K562 (cell line): ENCODE results near the gene ADD1. TPM values are rescaled to one million over a fixed set of nuclear protein-coding genes. Genes with fewer than 3 reads are reported as not detected.

Source experiments
- ATAC-seq: fragments of 200-7000 bp; cut with Tn5 transposase; 3 replicates; pipeline ENCODE4 v1.9.1; 2020; ENCODE audit warnings: moderate library complexity
- BruUV-seq: library from RNA; stranded (reverse); fragments of 400-500 nt; replicated peaks from 2 replicates; lab custom pipeline; 2021; lab: Mats Ljungman, UMichigan
- CTCF ChIA-PET: fragments of 300-600 bp; formaldehyde crosslinking; extraction: SDS; loops from one replicate; lab custom pipeline; 2021; ENCODE audit warnings: low intra/inter-chr PET ratio; lab: Yijun Ruan, JAX
- POLR2A ChIA-PET: fragments of 300-600, 350-650 bp; sonication (Branson Sonifier 250); formaldehyde crosslinking; extraction: SDS; loops from one replicate; lab custom pipeline; 2021; ENCODE audit warnings: antibody characterized with exemption, inconsistent platforms; lab: Yijun Ruan, JAX
- DNase-seq, 4 experiments: peaks; one replicate each; pipeline versions ENCODE4 v3.0.0 to v3.0.0-alpha.2; 2011 to 2018; ENCODE audit warnings: low spot score in 3 of 4, mixed read lengths in 3 of 4; ENCODE audit errors: extremely low read depth in 1 of 4
- FAIRE-seq: peaks from 2 replicates; lab custom pipeline; 2011; peaks lifted over from hg19 to GRCh38; lab: Jason Lieb, UNC
- H2AFZ ChIP-seq: 2 replicates; pipeline ENCODE4 v1.6.0; 2011; ENCODE audit warnings: low read depth, low read length, control low read depth, inconsistent platforms
- H3K27ac ChIP-seq: fragments of 200-600 bp; 3 replicates; pipeline ENCODE4 v1.8.0; 2011; ENCODE audit warnings: low read depth, mild to moderate bottlenecking, control low read depth, inconsistent platforms, low read length, moderate library complexity, mixed read lengths; ENCODE audit errors: extremely low read depth
- H3K27me3 ChIP-seq, 2 experiments: fragments of 300-600 bp in 1 of 2; 2 replicates in 1 of 2; 3 replicates in 1 of 2; pipeline versions ENCODE4 v1.6.0 to v1.8.0; 2011; ENCODE audit warnings: inconsistent platforms in 2 of 2, low read length in 2 of 2, mild to moderate bottlenecking in 1 of 2, mixed read lengths in 1 of 2, moderate library complexity in 1 of 2; ENCODE audit not compliant: control insufficient read depth in 2 of 2, insufficient read depth in 2 of 2
- H3K36me3 ChIP-seq: fragments of 300-600 bp; 3 replicates; pipeline ENCODE4 v1.8.0; 2011; ENCODE audit warnings: mild to moderate bottlenecking, low read length, inconsistent platforms; ENCODE audit not compliant: control insufficient read depth, insufficient read depth
- H3K4me1 ChIP-seq, 2 experiments: fragments of 200-600 bp in 1 of 2; replicated peaks in 1 of 2; 2 replicates in 1 of 2; 3 replicates in 1 of 2; pipeline versions ENCODE4 v1.5.1 to v1.8.0; 2011; ENCODE audit warnings: inconsistent platforms in 2 of 2, low read length in 2 of 2, mild to moderate bottlenecking in 1 of 2, mixed read lengths in 1 of 2, moderate library complexity in 1 of 2; ENCODE audit not compliant: control insufficient read depth in 2 of 2, insufficient read depth in 2 of 2
- H3K4me2 ChIP-seq: 2 replicates; pipeline ENCODE4 v1.6.1; 2011; ENCODE audit warnings: low read length, control low read depth, inconsistent platforms, mixed read lengths; ENCODE audit not compliant: insufficient read depth
- H3K4me3 ChIP-seq: fragments of 200-600 bp; sonication (generic), shearing (Covaris generic); 2 replicates; pipeline ENCODE4 v1.5.1; 2016; ENCODE audit warnings: control low read depth, inconsistent platforms
- H3K79me2 ChIP-seq: fragments of 200-600 bp; 3 replicates; pipeline ENCODE4 v1.8.0; 2011; ENCODE audit warnings: low read length, inconsistent platforms; ENCODE audit not compliant: control insufficient read depth, insufficient read depth
- H3K9ac ChIP-seq, 2 experiments: 2 replicates each; pipeline versions ENCODE4 v1.6.0 to v1.6.1; 2011; ENCODE audit warnings: low read depth in 2 of 2, low read length in 2 of 2, control low read depth in 1 of 2, inconsistent platforms in 1 of 2, mild to moderate bottlenecking in 1 of 2, mixed read lengths in 1 of 2; ENCODE audit not compliant: insufficient read depth in 1 of 2
- H3K9me1 ChIP-seq: one replicate; pipeline ENCODE4 v1.6.0; 2011; ENCODE audit warnings: inconsistent platforms, mild to moderate bottlenecking, low read length, moderate library complexity; ENCODE audit not compliant: control insufficient read depth, insufficient read depth
- H3K9me3 ChIP-seq: replicated peaks from 2 replicates; pipeline ENCODE4 v1.5.1; 2011; ENCODE audit warnings: low read depth, low read length, inconsistent platforms; ENCODE audit not compliant: control insufficient read depth, insufficient read depth
- H4K20me1 ChIP-seq: replicated peaks from 2 replicates; pipeline ENCODE4 v1.6.1; 2011; ENCODE audit warnings: low read length, inconsistent platforms, mixed read lengths; ENCODE audit not compliant: control insufficient read depth, insufficient read depth
- CSDE1 ChIP-seq, 2 experiments: fragments of 450-650 bp; IDR thresholded peaks; 2 replicates each; pipeline ENCODE4 v1.6.1; 2016; ENCODE audit warnings: mild to moderate bottlenecking in 1 of 2
- FOXJ3 ChIP-seq: sonication (generic); formaldehyde crosslinking; IDR thresholded peaks from 2 replicates; pipeline ENCODE4 v1.4.0; 2020; ENCODE audit warnings: mild to moderate bottlenecking, missing genetic modification reagents
- JUND ChIP-seq, 2 experiments: IDR thresholded peaks; 2 replicates in 1 of 2; 3 replicates in 1 of 2; pipeline ENCODE4 v1.6.1; 2011; ENCODE audit warnings: borderline replicate concordance in 2 of 2, low read depth in 2 of 2, low read length in 2 of 2, improper control_type of control experiment in 1 of 2, missing biosample characterization in 1 of 2, missing genetic modification characterization in 1 of 2, missing genetic modification reagents in 1 of 2
- MEF2A ChIP-seq: IDR thresholded peaks from 2 replicates; pipeline ENCODE4 v1.6.1; 2011; ENCODE audit warnings: low read depth, mild to moderate bottlenecking, low read length, moderate library complexity; ENCODE audit not compliant: control insufficient read depth
- NELFE ChIP-seq: IDR thresholded peaks from 2 replicates; pipeline ENCODE4 v1.6.1; 2011; ENCODE audit warnings: mild to moderate bottlenecking; ENCODE audit not compliant: insufficient read depth, insufficient read length
- PURB ChIP-seq: sonication (generic); formaldehyde crosslinking; IDR thresholded peaks from 2 replicates; pipeline ENCODE4 v1.9.0; 2021; ENCODE audit warnings: low read depth, mild to moderate bottlenecking, missing genetic modification reagents
- SMC3 ChIP-seq: conservative IDR thresholded peaks from 2 replicates; pipeline ENCODE4 v1.6.1; 2011; ENCODE audit warnings: low read depth, low read length, improper control_type of control experiment; ENCODE audit not compliant: insufficient read depth
- TAF9B ChIP-seq: fragments of 450-650 bp; IDR thresholded peaks from 2 replicates; pipeline ENCODE4 v1.6.1; 2018; ENCODE audit warnings: mild to moderate bottlenecking; ENCODE audit not compliant: partially characterized antibody
- ZNF124 ChIP-seq: sonication (generic); formaldehyde crosslinking; IDR thresholded peaks from 2 replicates; pipeline ENCODE4 v1.8.1; 2022; ENCODE audit warnings: missing genetic modification reagents
- ZNF143 ChIP-seq: sonication (generic); formaldehyde crosslinking; IDR thresholded peaks from 2 replicates; pipeline ENCODE4 v1.9.0; 2022; ENCODE audit warnings: mild to moderate bottlenecking, missing genetic modification reagents
- ZNF224 ChIP-seq: sonication (generic); formaldehyde crosslinking; IDR thresholded peaks from 2 replicates; pipeline ENCODE4 v1.8.0; 2022; ENCODE audit warnings: mild to moderate bottlenecking, missing genetic modification reagents
- WGBS: fragments of 100-300 bp; shearing (Covaris generic); methylation state at CpG from one replicate; pipeline ENCODE4 v1.1.6; 2016; ENCODE audit warnings: low coverage, mixed read lengths; ENCODE audit not compliant: insufficient coverage; ENCODE audit errors: missing lambda C conversion rate; 5-methylcytosine and 5-hydroxymethylcytosine counted together
- in situ Hi-C: fragments of 300-500 bp; cut with MboI; formaldehyde crosslinking; loops from 4 replicates; pipeline ENCODE4 v1.15.0; 2018; ENCODE audit warnings: inconsistent platforms, mixed read lengths
- intact Hi-C: fragments of 100-400 bp; cut with micrococcal nuclease; formaldehyde crosslinking; loops from 2 replicates; pipeline ENCODE4 v1.14.2; 2022
- polyA plus RNA-seq, 8 experiments: library from polyadenylated mRNA; depleted of rRNA in 4 of 8; stranded (reverse) in 5 of 8; unstranded in 3 of 8; fragments of >200 nt; fragmentation: Nextera tagmentation in 2 of 8; fragmentation: Illumina TruSeq in 1 of 8; extraction: Ambion mirVana in 2 of 8; extraction: Trizol in 1 of 8; gene quantifications; 2 replicates each; pipeline versions ENCODE4 v1.2.1 to v1.2.3, GENCODE V29; 2011 to 2014; ENCODE audit warnings: inconsistent platforms in 1 of 8, missing spikeins in 1 of 8
- total RNA-seq, 7 experiments: library from RNA; depleted of rRNA in 6 of 7; stranded (reverse); fragments of >200 nt in 6 of 7; fragmentation: Illumina TruSeq in 2 of 7; extraction: Trizol in 2 of 7; gene quantifications; 2 replicates each; pipeline versions ENCODE4 v1.2.1 to v1.2.3, GENCODE V29; 2011 to 2021; ENCODE audit warnings: low replicate concordance in 1 of 7
- TF ChIP-seq, protein P1 (sequence below): fragments of 250-450 bp; sonication (Bioruptor Pico); IDR thresholded peaks from 2 replicates; pipeline ENCODE4 v1.8.0; 2021; ENCODE audit warnings: borderline replicate concordance, mild to moderate bottlenecking, moderate library complexity; ENCODE audit not compliant: poor library complexity, severe bottlenecking
- TF ChIP-seq, protein P2 (sequence below): fragments of 150-350 bp; IDR thresholded peaks from 2 replicates; pipeline ENCODE4 v1.6.1; 2014; ENCODE audit warnings: low read depth, mild to moderate bottlenecking, low read length, borderline replicate concordance
- TF ChIP-seq, protein P3 (sequence below): fragments of 250-450 bp; sonication (Bioruptor Pico); IDR thresholded peaks from 2 replicates; pipeline ENCODE4 v1.5.0; 2021; ENCODE audit warnings: mild to moderate bottlenecking, moderate library complexity

The ADD1 gene
- total and polyA plus RNA-seq, 9 of the 15 experiments (the other 6 are each of a cell fraction or from before 2014, with no cell fraction given): 17.5 to 153 (median 74.0) TPM

DNA sequence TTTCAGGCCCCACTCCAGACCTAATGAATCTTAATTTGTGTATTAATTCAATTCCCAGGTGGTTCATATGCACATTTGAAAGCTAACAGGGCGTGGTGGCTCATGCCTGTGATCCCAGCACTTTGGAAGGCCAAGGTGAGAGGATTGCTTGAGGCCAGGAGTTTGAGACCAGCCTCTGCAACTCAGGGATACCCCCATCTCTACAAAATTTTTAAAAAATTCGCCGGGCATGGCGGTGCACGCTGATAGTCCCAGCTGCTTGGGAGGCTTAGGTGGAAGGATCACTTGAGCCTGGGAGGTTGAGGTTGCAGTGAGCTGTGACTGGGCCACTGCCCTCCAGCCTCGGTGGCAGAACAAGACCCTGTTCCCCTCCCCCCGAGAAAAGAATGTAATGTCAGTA, 31.2 kb downstream of the ADD1 start:
- no peak for ATAC-seq
- Histone ChIP-seq H4K20me1 (peaks cover 8% of the 10 kb centered on the region), H3K9ac (no peak overlapping the region), H3K36me3 (peaks cover 30% of the 10 kb centered on the region), H3K4me2 (no peak overlapping the region), H3K79me2 (peaks cover 62% of the 10 kb centered on the region), H3K4me3 (no peak overlapping the region), H3K27ac (no peak overlapping the region), H3K27me3 (no peaks in the 10 kb centered on the region), H3K9me3 (no peaks in the 10 kb centered on the region), H3K4me1 (peaks cover 0 to 8% of the 10 kb centered on the region in 2 experiments; a peak in 2 of 5 replicates), H2AFZ (no peak overlapping the region), H3K9me1 (no peaks in the 10 kb centered on the region)
- FAIRE-seq: no peak
- 73% methylated on average over 7 of the region's 7 CpGs for WGBS
- TF ChIP-seq TAF9B (no peak), NELFE (no peak), FOXJ3 (no peak), CSDE1 (IDR thresholded peaks at IDR 0.05) (no peak), ZNF124 (CRISPR knock-in tag) (no peak), SMC3 (no peak), ZNF224 (CRISPR knock-in tag) (no peak), JUND (IDR thresholded peaks at IDR 0.05; ENCODE audit: borderline replicate concordance, low read depth, low read length) (no peak), JUND (tag; IDR thresholded peaks at IDR 0.05; ENCODE audit: borderline replicate concordance, low read depth, low read length) (no peak), ZNF143 (CRISPR knock-in tag) (no peak), PURB (no peak), MEF2A (no peak)
- TF ChIP-seq, protein P1, sequence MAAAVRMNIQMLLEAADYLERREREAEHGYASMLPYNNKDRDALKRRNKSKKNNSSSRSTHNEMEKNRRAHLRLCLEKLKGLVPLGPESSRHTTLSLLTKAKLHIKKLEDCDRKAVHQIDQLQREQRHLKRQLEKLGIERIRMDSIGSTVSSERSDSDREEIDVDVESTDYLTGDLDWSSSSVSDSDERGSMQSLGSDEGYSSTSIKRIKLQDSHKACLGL: no peak
- TF ChIP-seq, protein P2, sequence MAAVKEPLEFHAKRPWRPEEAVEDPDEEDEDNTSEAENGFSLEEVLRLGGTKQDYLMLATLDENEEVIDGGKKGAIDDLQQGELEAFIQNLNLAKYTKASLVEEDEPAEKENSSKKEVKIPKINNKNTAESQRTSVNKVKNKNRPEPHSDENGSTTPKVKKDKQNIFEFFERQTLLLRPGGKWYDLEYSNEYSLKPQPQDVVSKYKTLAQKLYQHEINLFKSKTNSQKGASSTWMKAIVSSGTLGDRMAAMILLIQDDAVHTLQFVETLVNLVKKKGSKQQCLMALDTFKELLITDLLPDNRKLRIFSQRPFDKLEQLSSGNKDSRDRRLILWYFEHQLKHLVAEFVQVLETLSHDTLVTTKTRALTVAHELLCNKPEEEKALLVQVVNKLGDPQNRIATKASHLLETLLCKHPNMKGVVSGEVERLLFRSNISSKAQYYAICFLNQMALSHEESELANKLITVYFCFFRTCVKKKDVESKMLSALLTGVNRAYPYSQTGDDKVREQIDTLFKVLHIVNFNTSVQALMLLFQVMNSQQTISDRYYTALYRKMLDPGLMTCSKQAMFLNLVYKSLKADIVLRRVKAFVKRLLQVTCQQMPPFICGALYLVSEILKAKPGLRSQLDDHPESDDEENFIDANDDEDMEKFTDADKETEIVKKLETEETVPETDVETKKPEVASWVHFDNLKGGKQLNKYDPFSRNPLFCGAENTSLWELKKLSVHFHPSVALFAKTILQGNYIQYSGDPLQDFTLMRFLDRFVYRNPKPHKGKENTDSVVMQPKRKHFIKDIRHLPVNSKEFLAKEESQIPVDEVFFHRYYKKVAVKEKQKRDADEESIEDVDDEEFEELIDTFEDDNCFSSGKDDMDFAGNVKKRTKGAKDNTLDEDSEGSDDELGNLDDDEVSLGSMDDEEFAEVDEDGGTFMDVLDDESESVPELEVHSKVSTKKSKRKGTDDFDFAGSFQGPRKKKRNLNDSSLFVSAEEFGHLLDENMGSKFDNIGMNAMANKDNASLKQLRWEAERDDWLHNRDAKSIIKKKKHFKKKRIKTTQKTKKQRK: no peak
- TF ChIP-seq, protein P3, sequence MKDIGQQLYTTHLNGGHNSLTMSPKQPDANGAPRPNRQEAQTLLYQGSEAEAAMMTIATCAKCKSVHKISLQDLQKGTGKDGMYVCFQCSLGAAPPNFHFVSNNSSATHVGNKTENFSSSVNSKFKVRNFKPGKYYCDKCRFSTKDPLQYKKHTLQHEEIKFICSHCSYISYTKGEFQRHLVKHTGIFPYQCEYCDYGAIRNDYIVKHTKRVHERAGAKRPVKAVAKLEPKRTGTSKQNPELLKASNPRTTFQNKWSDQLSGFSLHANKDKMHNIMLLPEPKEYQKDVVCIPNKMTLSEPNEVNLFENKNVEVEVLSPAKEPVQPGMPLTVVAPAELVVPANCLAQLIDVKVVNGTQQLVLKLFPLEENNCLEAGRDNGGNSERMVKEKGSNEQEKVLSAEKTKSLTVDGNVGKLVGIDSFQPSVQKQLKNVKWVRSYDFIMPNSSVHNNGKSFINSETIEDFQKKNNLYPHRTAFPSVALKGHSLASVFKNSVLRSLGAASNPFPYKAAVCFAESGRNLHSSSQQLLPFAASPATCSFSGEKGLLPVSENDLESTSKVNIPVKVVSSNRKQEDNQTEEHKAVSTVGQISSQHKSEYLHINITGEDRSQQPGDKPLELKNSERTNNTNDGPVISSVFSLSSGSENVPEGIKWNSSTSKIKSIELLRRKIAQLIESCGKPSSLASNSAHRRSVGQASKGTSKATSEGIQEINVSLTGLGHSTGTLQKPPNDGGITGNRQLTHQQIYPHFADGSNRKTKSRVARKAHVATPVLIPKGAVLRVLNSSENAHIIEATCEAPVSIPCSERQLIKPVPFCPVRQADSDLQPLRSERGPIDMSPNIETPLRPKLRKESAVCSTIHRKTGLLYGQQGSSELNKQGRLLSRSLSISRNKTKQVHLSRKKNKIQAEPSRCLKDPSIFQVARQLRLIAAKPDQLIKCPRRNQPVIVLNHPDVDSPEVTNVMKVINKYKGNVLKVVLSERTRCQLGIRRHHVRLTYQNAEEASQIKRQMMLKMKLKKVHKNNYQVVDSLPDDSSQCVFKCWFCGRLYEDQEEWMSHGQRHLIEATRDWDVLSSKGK (CRISPR knock-in tag): no peak
- ChIA-PET CTCF (no interaction called here), POLR2A (no interaction called here)
- in situ Hi-C loops: no loop called here
- intact Hi-C loops: no loop called here
- no peak for DNase-seq
- no TSS peak for BruUV-seq
